ENCODE data around the gene GABRB1. TPM values are rescaled to one million over a fixed set of nuclear protein-coding genes. Genes with fewer than 3 reads are reported as not detected.

Gene GABRB1
- total RNA-seq, 1 experiment from 2014 or later: not detected

DNA sequence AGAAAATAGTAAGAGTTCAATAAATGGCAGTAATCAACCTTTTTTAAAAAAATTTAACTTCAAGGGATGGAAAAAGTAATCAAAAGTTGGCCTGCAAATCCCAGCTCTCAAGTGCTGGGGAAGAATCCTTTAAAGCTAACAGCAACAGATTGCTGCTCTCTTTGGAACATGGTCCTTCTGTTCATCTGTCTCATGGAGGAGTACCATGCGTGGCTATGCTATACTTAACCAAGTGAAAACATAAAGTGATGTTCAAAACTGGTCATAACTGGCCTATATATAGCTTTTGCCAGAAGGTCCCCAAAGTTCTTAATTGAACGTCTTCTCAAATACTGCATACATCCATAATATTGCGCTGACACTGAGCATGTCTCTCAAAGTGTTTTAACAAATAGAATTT is 154.4 kb downstream of the GABRB1 start:
- DNase-seq (no peak), ATAC-seq (no peak)
- Histone ChIP-seq H3K27me3 (ENCODE audit: low read length) (no peaks in the 10 kb centered on the region), H3K4me2 (ENCODE audit: low read length) (no peak overlapping the region), H3K27ac (ENCODE audit: low read length) (no peak overlapping the region), H3K4me3 (ENCODE audit: low read length) (no peak overlapping the region), H3F3A (ENCODE audit: low read length, unreplicated experiment) (no peaks in the 10 kb centered on the region), H2AFZ (ENCODE audit: low read length) (no peak overlapping the region), H3K9me2 (replicated peaks; ENCODE audit: low read length) (no peaks in the 10 kb centered on the region), H3K36me3 (ENCODE audit: low read depth, low read length) (no peaks in the 10 kb centered on the region), H3K9me3 (ENCODE audit: low read length) (no peaks in the 10 kb centered on the region), H3K79me2 (ENCODE audit: low read length) (no peaks in the 10 kb centered on the region), H4K20me1 (ENCODE audit: low read length) (no peaks in the 10 kb centered on the region), H3K9ac (ENCODE audit: low read length) (no peak overlapping the region), H3K4me1 (ENCODE audit: insufficient read depth, low read length) (no peaks in the 10 kb centered on the region)
- intact Hi-C loops (cut with micrococcal nuclease): no loop called here
- TF ChIP-seq EZH2 (IDR thresholded peaks at IDR 0.05; ENCODE audit: low read length, unreplicated experiment) (no peak), EZH2phosphoT487 (IDR thresholded peaks at IDR 0.05; ENCODE audit: borderline replicate concordance, low read length) (no peak), CTCF (conservative IDR thresholded peaks at IDR 0.05; ENCODE audit: low read depth, low read length) (no peak)
- ChIA-PET CTCF (no interaction called here), POLR2A (ENCODE audit: unreplicated experiment) (no interaction called here)
- no TSS peak for BruUV-seq (replicated peaks)

- no TSS peak for BruUV-seq (replicated peaks)
- H2AFZ ChIP-seq (ENCODE audit: low read length): no peak overlapping the region
Observed at GRCh38 chr4:47187608-47188007, 156.2 kb downstream of the GABRB1 start.

DNA sequence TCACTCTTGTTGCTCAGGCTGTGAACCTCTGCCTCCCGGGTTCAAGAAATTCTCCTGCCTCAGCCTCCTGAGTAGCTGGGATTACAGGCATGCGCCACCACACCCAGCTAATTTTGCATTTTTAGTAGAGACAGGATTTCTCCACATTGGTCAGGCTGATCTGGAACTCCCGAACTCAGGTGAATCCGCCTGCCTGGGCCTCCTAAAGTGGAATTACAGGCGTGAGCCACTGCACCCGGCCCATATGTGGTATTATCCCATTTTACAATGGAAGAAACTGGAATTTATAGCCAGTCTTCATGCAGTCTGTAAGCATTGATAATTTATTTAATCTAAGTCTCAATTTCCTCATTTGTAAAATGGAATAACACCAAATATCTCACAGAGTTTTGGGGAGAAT is 161.8 kb downstream of the GABRB1 start:
- Histone ChIP-seq H3K27me3 (ENCODE audit: low read length) (no peaks in the 10 kb centered on the region; the same call in 1 of the 2 replicates), H3K4me2 (ENCODE audit: low read length) (no peak overlapping the region), H3K36me3 (ENCODE audit: low read depth, low read length) (no peaks in the 10 kb centered on the region), H2AFZ (ENCODE audit: low read length) (no peak overlapping the region), H3K9me2 (replicated peaks; ENCODE audit: low read length) (no peaks in the 10 kb centered on the region), H3F3A (ENCODE audit: low read length, unreplicated experiment) (no peaks in the 10 kb centered on the region), H3K79me2 (ENCODE audit: low read length) (no peaks in the 10 kb centered on the region), H3K9me3 (ENCODE audit: low read length) (no peaks in the 10 kb centered on the region), H3K4me1 (ENCODE audit: insufficient read depth, low read length) (no peaks in the 10 kb centered on the region), H3K27ac (ENCODE audit: low read length) (no peak overlapping the region), H3K9ac (ENCODE audit: low read length) (no peak overlapping the region), H4K20me1 (ENCODE audit: low read length) (no peaks in the 10 kb centered on the region), H3K4me3 (ENCODE audit: low read length) (no peak overlapping the region)
- DNase-seq: no peak
- ATAC-seq: no peak
- no TSS peak for BruUV-seq (replicated peaks)
- POLR2A ChIA-PET (ENCODE audit: unreplicated experiment): no interaction called here
- TF ChIP-seq CTCF (conservative IDR thresholded peaks at IDR 0.05; ENCODE audit: low read depth, low read length) (no peak), EZH2phosphoT487 (IDR thresholded peaks at IDR 0.05; ENCODE audit: borderline replicate concordance, low read length) (no peak), EZH2 (IDR thresholded peaks at IDR 0.05; ENCODE audit: low read length, unreplicated experiment) (no peak)
- CTCF ChIA-PET: no interaction called here
- intact Hi-C loops (cut with micrococcal nuclease): no loop called here

More at GRCh38 chr4:47187608-47188007, 156.2 kb downstream of the GABRB1 start:
- Histone ChIP-seq H4K20me1 (ENCODE audit: low read length) (no peaks in the 10 kb centered on the region), H3K36me3 (ENCODE audit: low read depth, low read length) (no peaks in the 10 kb centered on the region), H3K4me3 (ENCODE audit: low read length) (no peak overlapping the region), H3K27me3 (ENCODE audit: low read length) (no peaks in the 10 kb centered on the region), H3K4me1 (ENCODE audit: insufficient read depth, low read length) (no peaks in the 10 kb centered on the region), H3K79me2 (ENCODE audit: low read length) (no peaks in the 10 kb centered on the region), H3K9me2 (replicated peaks; ENCODE audit: low read length) (no peaks in the 10 kb centered on the region), H3K9ac (ENCODE audit: low read length) (no peak overlapping the region), H3K4me2 (ENCODE audit: low read length) (no peak overlapping the region), H3K9me3 (ENCODE audit: low read length) (no peaks in the 10 kb centered on the region), H3K27ac (ENCODE audit: low read length) (no peak overlapping the region), H3F3A (ENCODE audit: low read length, unreplicated experiment) (no peaks in the 10 kb centered on the region)
- DNase-seq (no peak), ATAC-seq (no peak)
- TF ChIP-seq CTCF (conservative IDR thresholded peaks at IDR 0.05; ENCODE audit: low read depth, low read length) (no peak), EZH2phosphoT487 (IDR thresholded peaks at IDR 0.05; ENCODE audit: borderline replicate concordance, low read length) (no peak), EZH2 (IDR thresholded peaks at IDR 0.05; ENCODE audit: low read length, unreplicated experiment) (no peak)
- ChIA-PET CTCF (no interaction called here), POLR2A (ENCODE audit: unreplicated experiment) (no interaction called here)
- intact Hi-C loops (cut with micrococcal nuclease): no loop called here
